HG03045 (cell line): Measurements from ENCODE around the gene ZNF687.
"Not testable (repeated sequence)": the region's sequence is repeated elsewhere in the genome, so short reads cannot be mapped to it uniquely, and the experiment has no call there.

Experiments used
- ATAC-seq: cut with Tn5 transposase; IDR thresholded peaks from one replicate; pipeline ENCODE4 v1.9.1; 2021; ENCODE audit warnings: mild to moderate bottlenecking, moderate library complexity; ENCODE audit not compliant: unreplicated experiment

ZNF687 gene

GRCh38 chr1:151281969-151282882 lies at the start of gene ZNF687:
Gene ZNF687 (plus strand): TSS chr1:151282299. CDS start chr1:151286292, 3,993 bp downstream.
- peak; percentile 88 for ATAC-seq

GRCh38 chr1:151235235-151235634 lies 46.9 kb upstream of the ZNF687 start:
- ATAC-seq: no peak

- no peak for ATAC-seq
These were observed 44.2 kb upstream of the ZNF687 start for GRCh38 chr1:151237678-151238466.

- no peak for ATAC-seq
These were observed 43.7 kb upstream of the ZNF687 start for GRCh38 chr1:151238467-151238739.

- ATAC-seq: no peak
These were observed 39.7 kb upstream of the ZNF687 start for GRCh38 chr1:151242442-151242841.

- no peak for ATAC-seq
These were observed 38.3 kb upstream of the ZNF687 start for GRCh38 chr1:151243683-151244216.

- ATAC-seq: no peak
These were observed 35.3 kb upstream of the ZNF687 start for GRCh38 chr1:151246786-151247185.

GRCh38 chr1:151251656-151252470 lies 30.2 kb upstream of the ZNF687 start:
- no peak for ATAC-seq

- ATAC-seq: peak; percentile 85
These were observed 27.6 kb upstream of the ZNF687 start, which contains the start of gene PSMD4 for GRCh38 chr1:151254217-151255213. Gene PSMD4 (plus strand): TSS chr1:151254734. CDS start chr1:151254783, 49 bp downstream.

- no peak for ATAC-seq
These were observed 26.7 kb upstream of the ZNF687 start for GRCh38 chr1:151255381-151255780.

- ATAC-seq: no peak
These were observed 22.7 kb upstream of the ZNF687 start for GRCh38 chr1:151259351-151259750.

- no peak for ATAC-seq
These were observed 16.5 kb upstream of the ZNF687 start for GRCh38 chr1:151265446-151266236.

GRCh38 chr1:151266315-151266714 lies 15.8 kb upstream of the ZNF687 start:
- no peak for ATAC-seq

GRCh38 chr1:151266821-151267220 lies 15.3 kb upstream of the ZNF687 start:
- no peak for ATAC-seq

GRCh38 chr1:151267760-151268159 lies 14.3 kb upstream of the ZNF687 start:
- ATAC-seq: no peak

- ATAC-seq: no peak
These were observed 8.1 kb upstream of the ZNF687 start for GRCh38 chr1:151273924-151274466.

- ATAC-seq: not testable (repeated sequence)
These were observed 6.8 kb upstream of the ZNF687 start for GRCh38 chr1:151275341-151275740.

- no peak for ATAC-seq
These were observed 4.8 kb upstream of the ZNF687 start for GRCh38 chr1:151277249-151277648.
